Esophagus squamous epithelium (tissue), 5 donors: Measurements from ENCODE around the gene PYGO1. TPM values are rescaled to one million over a fixed set of nuclear protein-coding genes. Genes with fewer than 3 reads are reported as not detected.

Source experiments
- DNase-seq: peaks from one replicate; lab custom pipeline; 2025; lab: John Stamatoyannopoulos, UW
- H3K27ac ChIP-seq, 4 donors: fragments of 200-600 bp; sonication (generic); one replicate each; pipeline ENCODE4 v1.5.1; 2016 to 2019; ENCODE audit warnings: mild to moderate bottlenecking in 1 of 4
- H3K27me3 ChIP-seq, 4 donors: fragments of 200-600 bp; sonication (generic); 1 replicate in 3 of 4; 2 replicates in 1 of 4; pipeline versions ENCODE4 v1.5.1 to v1.6.0; 2017 to 2021; ENCODE audit warnings: antibody characterized with exemption in 1 of 4
- H3K36me3 ChIP-seq, 3 donors: fragments of 200-600 bp; sonication (generic); one replicate each; pipeline ENCODE4 v1.5.1; 2016 to 2019
- H3K4me1 ChIP-seq, 3 donors: fragments of 200-600 bp; sonication (generic); one replicate each; pipeline ENCODE4 v1.5.1; 2017 to 2019
- H3K4me3 ChIP-seq, 4 donors: fragments of 200-600 bp; sonication (generic); 1 replicate in 3 of 4; 2 replicates in 1 of 4; pipeline ENCODE4 v1.5.1; 2016 to 2019; ENCODE audit warnings: mild to moderate bottlenecking in 2 of 4, moderate library complexity in 1 of 4
- H3K9me3 ChIP-seq, 3 donors: fragments of 200-600 bp; sonication (generic); one replicate each; pipeline ENCODE4 v1.5.1; 2016 to 2019
- CTCF ChIP-seq, 6 experiments: fragments of 450-650 bp in 4 of 6; fragments of 200-600 bp in 2 of 6; sonication (generic) in 2 of 6; IDR thresholded peaks; one replicate each; pipeline ENCODE4 v1.5.1; 2016 to 2019; ENCODE audit warnings: antibody characterized with exemption in 6 of 6, mild to moderate bottlenecking in 4 of 6, moderate library complexity in 4 of 6
- POLR2A ChIP-seq, 4 donors: fragments of 450-650 bp; IDR thresholded peaks; one replicate each; pipeline ENCODE4 v1.6.1; 2017; ENCODE audit warnings: antibody characterized with exemption in 4 of 4, mild to moderate bottlenecking in 4 of 4, moderate library complexity in 3 of 4
- WGBS, 2 donors: methylation state at CpG; one replicate each; pipeline ENCODE4 v1.1.5; 2018; 5-methylcytosine and 5-hydroxymethylcytosine counted together
- intact Hi-C: fragments of 100-400 bp; cut with DNase I; formaldehyde crosslinking; loops from one replicate; pipeline ENCODE4 v1.15.0; 2022
- total RNA-seq, 4 donors: library from RNA; depleted of rRNA; stranded (reverse); fragments of >200 nt; gene quantifications; one replicate each; pipeline ENCODE4 v1.1.0, GENCODE V29; 2016
- donor health status: DM: yes; HTN: yes; CAD: no.

The PYGO1 gene
- total RNA-seq, 4 donors from 2014 or later, result 1.3 to 5.1 (median 1.8) TPM

DNA sequence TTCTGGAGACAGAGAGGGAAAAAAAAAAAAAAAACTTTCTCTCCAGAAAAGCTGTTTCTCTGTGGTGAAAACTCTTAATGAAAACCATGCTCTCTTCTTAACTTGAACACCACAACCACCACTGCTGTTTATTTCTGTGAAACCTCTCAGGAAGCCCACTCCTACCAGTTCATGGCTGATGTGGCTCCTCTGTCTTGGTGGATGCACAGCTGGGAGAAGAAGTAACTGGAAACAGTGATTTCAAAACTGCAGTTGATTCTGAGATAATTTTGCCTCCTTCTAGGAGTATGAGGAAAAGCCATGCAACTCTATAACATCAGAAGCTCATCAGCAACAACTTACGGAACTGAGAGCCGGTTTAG is 40.2 kb upstream of the PYGO1 start:
- DNase-seq, result no peak
- 91 to 94% methylated on average over 2 of the region's 2 CpGs for WGBS, 2 donors
- Histone ChIP-seq H3K4me3 (no peak overlapping the region), H3K27me3 (no peaks in the 10 kb centered on the region), H3K9me3 (no peaks in the 10 kb centered on the region), H3K4me1 (peaks cover 0 to 5% (median 4%) of the 10 kb centered on the region in 3 donors), H3K27ac (no peak overlapping the region), H3K36me3 (no peaks in the 10 kb centered on the region)
- intact Hi-C loops, result no loop called here
- TF ChIP-seq CTCF (IDR thresholded peaks at IDR 0.05) (no peak), POLR2A (IDR thresholded peaks at IDR 0.05) (no peak)

- DNase-seq, result no peak
- intact Hi-C loops, result no loop called here
- WGBS, 2 donors, result 23 to 46% methylated on average over 7 of the region's 7 CpGs
Measured at GRCh38 chr15:55627730-55628368, 39.7 kb upstream of the PYGO1 start.

GRCh38 chr15:55619783-55620182 is 31.6 kb upstream of the PYGO1 start:
- H3K27me3 ChIP-seq, result peaks cover 0 to 10% (median 0%) of the 10 kb centered on the region in 4 donors
- TF ChIP-seq CTCF (IDR thresholded peaks at IDR 0.05) (no peak), POLR2A (IDR thresholded peaks at IDR 0.05) (no peak)
- WGBS, 2 donors, result 69 to 70% methylated on average over 6 of the region's 6 CpGs
- intact Hi-C loops, result no loop called here
- no peak for DNase-seq
- H3K4me3 ChIP-seq, result no peak overlapping the region
- no peaks in the 10 kb centered on the region for H3K9me3 ChIP-seq
- no peaks in the 10 kb centered on the region for H3K4me1 ChIP-seq
- no peaks in the 10 kb centered on the region for H3K36me3 ChIP-seq
- H3K27ac ChIP-seq, result no peak overlapping the region

More at GRCh38 chr15:55627730-55628368, 39.7 kb upstream of the PYGO1 start:
- Histone ChIP-seq H3K36me3 (no peaks in the 10 kb centered on the region), H3K27ac (peak overlapping the region in 1 of 4 donors; percentile 21), H3K4me3 (peak overlapping the region in 1 of 4 donors; percentile 10), H3K27me3 (no peaks in the 10 kb centered on the region), H3K4me1 (peaks cover 0 to 5% (median 4%) of the 10 kb centered on the region in 3 donors), H3K9me3 (no peaks in the 10 kb centered on the region)
- TF ChIP-seq CTCF (IDR thresholded peaks at IDR 0.05), result no peak
- no peak for TF ChIP-seq POLR2A (IDR thresholded peaks at IDR 0.05)

DNA sequence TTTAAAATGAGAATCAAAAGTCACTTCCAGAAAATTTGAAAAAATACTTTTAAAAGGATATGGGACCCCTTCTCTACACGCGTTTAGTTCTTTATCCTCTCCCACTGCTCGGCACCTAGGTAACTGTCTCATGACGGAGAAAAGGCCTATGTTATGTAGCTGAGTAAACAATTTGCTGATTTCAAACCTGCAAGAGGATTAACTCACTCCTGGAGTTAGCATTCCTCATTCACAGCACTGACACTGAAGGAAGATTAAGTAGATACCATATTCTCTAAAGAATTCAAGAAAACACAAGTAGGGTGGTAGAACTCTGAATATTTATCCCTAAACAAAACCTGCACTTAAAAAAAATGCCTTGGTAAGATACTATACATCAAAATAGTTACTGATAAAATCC is 30.2 kb upstream of the PYGO1 start:
- no peak for DNase-seq
- TF ChIP-seq POLR2A (IDR thresholded peaks at IDR 0.05), result no peak
- no peak for TF ChIP-seq CTCF (IDR thresholded peaks at IDR 0.05)
- Histone ChIP-seq H3K27me3 (peaks cover 0 to 15% (median 0%) of the 10 kb centered on the region in 4 donors), H3K36me3 (no peaks in the 10 kb centered on the region), H3K4me3 (no peak overlapping the region), H3K27ac (no peak overlapping the region), H3K4me1 (no peaks in the 10 kb centered on the region), H3K9me3 (no peaks in the 10 kb centered on the region)
- 71 to 74% methylated on average over 4 of the region's 4 CpGs for WGBS, 2 donors
- intact Hi-C loops, result no loop called here

DNA sequence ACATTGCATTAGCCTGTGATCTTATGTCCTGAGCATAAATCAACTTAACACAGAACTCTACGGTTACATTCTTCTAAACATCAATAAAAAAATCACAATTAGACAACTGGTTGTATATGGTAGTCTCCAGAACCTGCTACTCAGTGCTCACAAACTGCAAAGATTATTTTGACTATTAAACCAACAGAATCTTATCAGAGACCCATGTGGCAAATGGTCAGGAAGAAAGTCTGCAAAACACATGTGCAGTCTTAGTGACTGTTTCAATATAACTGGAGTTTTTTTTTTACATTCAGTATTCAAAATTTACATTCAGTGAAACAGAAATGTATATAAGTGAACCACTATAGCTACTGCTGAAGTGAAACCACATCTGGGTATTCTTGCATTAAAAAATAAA is 27.3 kb upstream of the PYGO1 start:
- Histone ChIP-seq H3K27ac (no peak overlapping the region), H3K36me3 (no peaks in the 10 kb centered on the region), H3K9me3 (no peaks in the 10 kb centered on the region), H3K27me3 (peaks cover 0 to 15% (median 0%) of the 10 kb centered on the region in 4 donors), H3K4me3 (no peak overlapping the region), H3K4me1 (no peaks in the 10 kb centered on the region)
- TF ChIP-seq CTCF (IDR thresholded peaks at IDR 0.05), result no peak
- no peak for TF ChIP-seq POLR2A (IDR thresholded peaks at IDR 0.05)
- 76 to 78% methylated on average over 1 of the region's 1 CpG for WGBS, 2 donors
- intact Hi-C loops, result no loop called here
- DNase-seq, result no peak
